OCI-LY3 (cell line): ENCODE measurements around the gene RHCE.

Experiments
- EZH2phosphoT487 ChIP-seq: fragments of 200-600 bp; shearing (Covaris generic); IDR thresholded peaks from 2 replicates; pipeline ENCODE4 v1.6.1; 2018; ENCODE audit warnings: antibody characterized with exemption, mixed run types, low read depth
- TF ChIP-seq, protein P1 (sequence below): fragments of 200-600, 300-600 bp; sonication (generic); IDR thresholded peaks from 2 replicates; pipeline ENCODE4 v1.5.1; 2014; ENCODE audit warnings: antibody characterized with exemption, low read length, low read depth

- TF ChIP-seq EZH2phosphoT487: no peak
- TF ChIP-seq, protein P1, sequence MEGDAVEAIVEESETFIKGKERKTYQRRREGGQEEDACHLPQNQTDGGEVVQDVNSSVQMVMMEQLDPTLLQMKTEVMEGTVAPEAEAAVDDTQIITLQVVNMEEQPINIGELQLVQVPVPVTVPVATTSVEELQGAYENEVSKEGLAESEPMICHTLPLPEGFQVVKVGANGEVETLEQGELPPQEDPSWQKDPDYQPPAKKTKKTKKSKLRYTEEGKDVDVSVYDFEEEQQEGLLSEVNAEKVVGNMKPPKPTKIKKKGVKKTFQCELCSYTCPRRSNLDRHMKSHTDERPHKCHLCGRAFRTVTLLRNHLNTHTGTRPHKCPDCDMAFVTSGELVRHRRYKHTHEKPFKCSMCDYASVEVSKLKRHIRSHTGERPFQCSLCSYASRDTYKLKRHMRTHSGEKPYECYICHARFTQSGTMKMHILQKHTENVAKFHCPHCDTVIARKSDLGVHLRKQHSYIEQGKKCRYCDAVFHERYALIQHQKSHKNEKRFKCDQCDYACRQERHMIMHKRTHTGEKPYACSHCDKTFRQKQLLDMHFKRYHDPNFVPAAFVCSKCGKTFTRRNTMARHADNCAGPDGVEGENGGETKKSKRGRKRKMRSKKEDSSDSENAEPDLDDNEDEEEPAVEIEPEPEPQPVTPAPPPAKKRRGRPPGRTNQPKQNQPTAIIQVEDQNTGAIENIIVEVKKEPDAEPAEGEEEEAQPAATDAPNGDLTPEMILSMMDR: no peak
Observed at GRCh38 chr1:25460020-25460419, 39.4 kb upstream of the RHCE start.
